Keratinocyte (primary cell): ENCODE measurements around the gene WFDC2. TPM values are rescaled to one million over a fixed set of nuclear protein-coding genes. Genes with fewer than 3 reads are reported as not detected.

Experiments
- DNase-seq: peaks from one replicate; pipeline ENCODE4 v3.0.0-alpha.2; 2011; ENCODE audit warnings: low read depth, missing footprints, low spot score
- FAIRE-seq: peaks from 2 replicates; lab custom pipeline; 2011; peaks lifted over from hg19 to GRCh38; lab: Jason Lieb, UNC
- H2AFZ ChIP-seq: 2 replicates; pipeline ENCODE4 v1.6.0; 2012; ENCODE audit warnings: low read length, control low read depth, inconsistent platforms; ENCODE audit not compliant: control insufficient read depth
- H3K27ac ChIP-seq: 2 replicates; pipeline ENCODE4 v1.5.1; 2011; ENCODE audit warnings: low read length; ENCODE audit not compliant: control insufficient read depth, insufficient read depth
- H3K27me3 ChIP-seq: 3 replicates; pipeline ENCODE4 v1.6.0; 2011; ENCODE audit warnings: low read length; ENCODE audit not compliant: control insufficient read depth, insufficient read depth; ENCODE audit errors: extremely low read depth
- H3K36me3 ChIP-seq, 2 experiments: 2 replicates in 1 of 2; 3 replicates in 1 of 2; pipeline ENCODE4 v1.5.1; 2011; ENCODE audit warnings: low read length in 2 of 2, mild to moderate bottlenecking in 1 of 2; ENCODE audit not compliant: control insufficient read depth in 2 of 2, insufficient read depth in 2 of 2; ENCODE audit errors: extremely low read depth in 1 of 2
- H3K4me1 ChIP-seq: 3 replicates; pipeline ENCODE4 v1.5.1; 2011; ENCODE audit warnings: low read length; ENCODE audit not compliant: control insufficient read depth, insufficient read depth; ENCODE audit errors: extremely low read depth
- H3K4me2 ChIP-seq: 3 replicates; pipeline ENCODE4 v1.6.0; 2011; ENCODE audit warnings: low read depth, low read length; ENCODE audit not compliant: control insufficient read depth, insufficient read depth; ENCODE audit errors: extremely low read depth
- H3K4me3 ChIP-seq, 3 experiments: fragments of 200-600 bp in 1 of 3; sonication (generic) in 1 of 3; 2 replicates in 2 of 3; 3 replicates in 1 of 3; pipeline ENCODE4 v1.5.1; 2011 to 2016; ENCODE audit warnings: low read length in 3 of 3, mild to moderate bottlenecking in 3 of 3, control low read depth in 2 of 3, inconsistent platforms in 1 of 3, low read depth in 1 of 3, mixed read lengths in 1 of 3, mixed run types in 1 of 3, moderate library complexity in 1 of 3; ENCODE audit not compliant: control insufficient read depth in 2 of 3, insufficient read depth in 2 of 3; ENCODE audit errors: extremely low read depth in 1 of 3
- H3K79me2 ChIP-seq: 2 replicates; pipeline ENCODE4 v1.6.0; 2012; ENCODE audit warnings: low read length; ENCODE audit not compliant: control insufficient read depth, insufficient read depth
- H3K9ac ChIP-seq: 3 replicates; pipeline ENCODE4 v1.6.0; 2011; ENCODE audit warnings: low read length; ENCODE audit not compliant: control insufficient read depth, insufficient read depth; ENCODE audit errors: extremely low read depth
- H3K9me1 ChIP-seq: 3 replicates; pipeline ENCODE4 v1.6.0; 2011; ENCODE audit warnings: low read length; ENCODE audit not compliant: control insufficient read depth, insufficient read depth; ENCODE audit errors: extremely low read depth
- H3K9me3 ChIP-seq: 2 replicates; pipeline ENCODE4 v1.5.1; 2012; ENCODE audit warnings: low read depth, low read length; ENCODE audit not compliant: control insufficient read depth
- H4K20me1 ChIP-seq: 3 replicates; pipeline ENCODE4 v1.6.0; 2011; ENCODE audit warnings: low read length; ENCODE audit not compliant: control insufficient read depth, insufficient read depth; ENCODE audit errors: extremely low read depth
- CTCF ChIP-seq, 3 experiments: IDR thresholded peaks in 1 of 3; conservative IDR thresholded peaks in 1 of 3; optimal IDR thresholded peaks in 1 of 3; 2 replicates in 2 of 3; 3 replicates in 1 of 3; pipeline versions ENCODE3 to v1.5.1; 2011; ENCODE audit warnings: low read length in 3 of 3, mild to moderate bottlenecking in 3 of 3, moderate library complexity in 2 of 3, control low read depth in 1 of 3, inconsistent platforms in 1 of 3; ENCODE audit not compliant: insufficient read depth in 2 of 3; ENCODE audit errors: extremely low read depth in 1 of 3
- EZH2 ChIP-seq: IDR thresholded peaks from one replicate; pipeline ENCODE4 v1.6.1; 2012; ENCODE audit warnings: inconsistent platforms, mild to moderate bottlenecking, low read length, moderate library complexity
- dilution Hi-C: fragments of 300-500 bp; cut with MboI; formaldehyde crosslinking; loops from one replicate; pipeline ENCODE4 v1.7.0; 2020; ENCODE audit warnings: low sequenced_read_pairs; ENCODE audit not compliant: extremely low pct_ligation_motif_present
- polyA plus RNA-seq, 5 experiments: library from polyadenylated mRNA; depleted of rRNA in 3 of 5; stranded (reverse) in 3 of 5; stranded (forward) in 1 of 5; unstranded in 1 of 5; fragments of >200 nt; gene quantifications; 1 replicate in 1 of 5; 2 replicates in 3 of 5; 3 replicates in 1 of 5; pipeline versions ENCODE4 v1.2.1 to v1.2.3, GENCODE V29; 2011 to 2012; ENCODE audit warnings: missing spikeins in 2 of 5, low read depth in 1 of 5, low replicate concordance in 1 of 5

The WFDC2 gene
- polyA plus RNA-seq, 1 donor (not counting 4 experiments of a cell fraction or from before 2014, with no cell fraction given), result not detected

- H3K27me3 ChIP-seq, result peaks cover 5% of the 10 kb centered on the region
- dilution Hi-C loops, result no loop called here
- no peak for FAIRE-seq
Observed at GRCh38 chr20:45444050-45444449, 25.5 kb upstream of the WFDC2 start.

GRCh38 chr20:45445805-45446562 is 23.6 kb upstream of the WFDC2 start:
- no peaks in the 10 kb centered on the region for H3K4me1 ChIP-seq
- no peak overlapping the region for H3K4me3 ChIP-seq
- H3K4me2 ChIP-seq, result no peak overlapping the region
- no peak overlapping the region for H3K9ac ChIP-seq
- no peak overlapping the region for H2AFZ ChIP-seq
- H3K9me3 ChIP-seq, result no peaks in the 10 kb centered on the region
- no peak for DNase-seq
- H3K27me3 ChIP-seq, result peaks cover 5% of the 10 kb centered on the region
- H3K79me2 ChIP-seq, result no peaks in the 10 kb centered on the region
- FAIRE-seq, result no peak
- no peaks in the 10 kb centered on the region for H3K9me1 ChIP-seq
- no peaks in the 10 kb centered on the region for H3K36me3 ChIP-seq
- TF ChIP-seq CTCF (optimal IDR thresholded peaks at IDR 0.05 in 1 of 3, IDR thresholded peaks at IDR 0.05 in 1 of 3, conservative IDR thresholded peaks at IDR 0.05 in 1 of 3; ENCODE audit: extremely low read depth in 1 of 3, insufficient read depth in 2 of 3, low read length in 3 of 3), result peak; percentile 61 to 64 (median 63)
- no peak for TF ChIP-seq EZH2
- H3K27ac ChIP-seq, result no peak overlapping the region
- dilution Hi-C loops, result no loop called here
- H4K20me1 ChIP-seq, result no peaks in the 10 kb centered on the region

More at GRCh38 chr20:45444050-45444449, 25.5 kb upstream of the WFDC2 start:
- DNase-seq, result no peak
- Histone ChIP-seq H3K36me3 (no peaks in the 10 kb centered on the region), H3K4me1 (no peaks in the 10 kb centered on the region), H3K27ac (no peak overlapping the region), H3K4me2 (no peak overlapping the region), H4K20me1 (no peaks in the 10 kb centered on the region), H3K4me3 (no peak overlapping the region), H2AFZ (no peak overlapping the region), H3K9me3 (no peaks in the 10 kb centered on the region), H3K9ac (no peak overlapping the region), H3K9me1 (no peaks in the 10 kb centered on the region), H3K79me2 (no peaks in the 10 kb centered on the region)
- TF ChIP-seq EZH2 (no peak), CTCF (optimal IDR thresholded peaks at IDR 0.05 in 1 of 3, IDR thresholded peaks at IDR 0.05 in 1 of 3, conservative IDR thresholded peaks at IDR 0.05 in 1 of 3; ENCODE audit: extremely low read depth in 1 of 3, insufficient read depth in 2 of 3, low read length in 3 of 3) (no peak)
